IMR-90 (cell line): ENCODE measurements around the gene JMJD7. TPM values are rescaled to one million over a fixed set of nuclear protein-coding genes. Genes with fewer than 3 reads are reported as not detected.
A peak's percentile ranks its signal among the peaks of the same experiment; 100 is the strongest.

Experiments used
- ATAC-seq: fragments of 200-7000 bp; cut with Tn5 transposase; 2 replicates; pipeline ENCODE4 v1.9.1; 2020; ENCODE audit warnings: low read depth, mild to moderate bottlenecking, moderate library complexity
- BruUV-seq: library from RNA; stranded (reverse); fragments of 400-500 nt; replicated peaks from 2 replicates; lab custom pipeline; 2021; lab: Mats Ljungman, UMichigan
- CTCF ChIA-PET: fragments of 300-600 bp; formaldehyde crosslinking; extraction: SDS; loops from one replicate; lab custom pipeline; 2021; ENCODE audit warnings: antibody characterized with exemption; lab: Yijun Ruan, JAX
- POLR2A ChIA-PET: fragments of 300-600 bp; sonication (Branson Sonifier 250); formaldehyde crosslinking; loops from one replicate; lab custom pipeline; 2022; ENCODE audit warnings: antibody characterized with exemption; ENCODE audit not compliant: unreplicated experiment; lab: Charles Lee
- DNase-seq: peaks from one replicate; pipeline ENCODE4 v3.0.0; 2013
- H2AFZ ChIP-seq: replicated peaks from 2 replicates; pipeline ENCODE3; 2013; ENCODE audit warnings: low read length, mild to moderate bottlenecking; ENCODE audit not compliant: poor library complexity
- H2AK5ac ChIP-seq: 2 replicates; pipeline ENCODE4 v1.6.1; 2013; ENCODE audit warnings: low read depth, low read length, inconsistent platforms
- H2AK9ac ChIP-seq: replicated peaks from 2 replicates; pipeline ENCODE3; 2013; ENCODE audit warnings: mild to moderate bottlenecking, low read depth, low read length, moderate library complexity; ENCODE audit not compliant: poor library complexity
- H2BK120ac ChIP-seq: 2 replicates; pipeline ENCODE4 v1.6.1; 2013; ENCODE audit warnings: low read depth, low read length, inconsistent platforms
- H2BK15ac ChIP-seq: 3 replicates; pipeline ENCODE4 v1.6.1; 2013; ENCODE audit warnings: low read depth, low read length, inconsistent platforms
- H2BK20ac ChIP-seq: 2 replicates; pipeline ENCODE4 v1.6.1; 2013; ENCODE audit warnings: low read depth, mild to moderate bottlenecking, inconsistent platforms, low read length, moderate library complexity
- H2BK5ac ChIP-seq: 2 replicates; pipeline ENCODE4 v1.6.1; 2013; ENCODE audit warnings: mild to moderate bottlenecking, low read depth, low read length, inconsistent platforms; ENCODE audit not compliant: poor library complexity, severe bottlenecking
- H3K14ac ChIP-seq: replicated peaks from 2 replicates; pipeline ENCODE4 v1.6.1; 2013; ENCODE audit warnings: low read depth, low read length, inconsistent platforms
- H3K18ac ChIP-seq: 2 replicates; pipeline ENCODE4 v1.6.1; 2013; ENCODE audit warnings: low read depth, low read length, control low read depth
- H3K23ac ChIP-seq: 2 replicates; pipeline ENCODE4 v1.6.1; 2013; ENCODE audit warnings: low read depth, low read length, inconsistent platforms
- H3K27ac ChIP-seq: 2 replicates; pipeline ENCODE4 v1.5.1; 2013; ENCODE audit warnings: mild to moderate bottlenecking, control low read depth, low read length; ENCODE audit not compliant: insufficient read depth
- H3K27me3 ChIP-seq: 2 replicates; pipeline ENCODE4 v1.6.1; 2013; ENCODE audit warnings: low read length; ENCODE audit not compliant: control insufficient read depth, insufficient read depth
- H3K36me3 ChIP-seq: 2 replicates; pipeline ENCODE4 v1.6.1; 2013; ENCODE audit warnings: low read length, mixed read lengths; ENCODE audit not compliant: control insufficient read depth, insufficient read depth
- H3K4ac ChIP-seq: 2 replicates; pipeline ENCODE4 v1.6.1; 2013; ENCODE audit warnings: low read depth, low read length, inconsistent platforms
- H3K4me1 ChIP-seq: 2 replicates; pipeline ENCODE4 v1.6.1; 2013; ENCODE audit warnings: low read length, mixed read lengths; ENCODE audit not compliant: control insufficient read depth, insufficient read depth
- H3K4me2 ChIP-seq: 2 replicates; pipeline ENCODE4 v1.6.1; 2013; ENCODE audit warnings: low read depth, mild to moderate bottlenecking, control low read depth, low read length, moderate library complexity
- H3K4me3 ChIP-seq: 2 replicates; pipeline ENCODE4 v1.5.1; 2013; ENCODE audit warnings: low read depth, mild to moderate bottlenecking, control low read depth, low read length, moderate library complexity; ENCODE audit not compliant: insufficient read depth
- H3K56ac ChIP-seq: 2 replicates; pipeline ENCODE4 v1.6.1; 2013; ENCODE audit warnings: low read length, inconsistent platforms; ENCODE audit not compliant: insufficient read depth; ENCODE audit errors: extremely low read depth
- H3K79me1 ChIP-seq, 2 experiments: 2 replicates each; pipeline ENCODE4 v1.6.1; 2013; ENCODE audit warnings: low read length in 2 of 2, inconsistent platforms in 1 of 2, low read depth in 1 of 2
- H3K9ac ChIP-seq: 2 replicates; pipeline ENCODE4 v1.6.1; 2013; ENCODE audit warnings: low read depth, low read length, control low read depth
- H3K9me1 ChIP-seq: 2 replicates; pipeline ENCODE4 v1.6.1; 2013; ENCODE audit warnings: low read length, inconsistent platforms; ENCODE audit not compliant: insufficient read depth
- H3K9me3 ChIP-seq: 2 replicates; pipeline ENCODE4 v1.6.1; 2013; ENCODE audit warnings: low read length; ENCODE audit not compliant: control insufficient read depth, insufficient read depth
- H4K20me1 ChIP-seq: 2 replicates; pipeline ENCODE4 v1.6.1; 2013; ENCODE audit warnings: low read length, inconsistent platforms; ENCODE audit not compliant: insufficient read depth
- H4K5ac ChIP-seq: 2 replicates; pipeline ENCODE4 v1.6.1; 2013; ENCODE audit warnings: mild to moderate bottlenecking, low read depth, low read length, control low read depth
- H4K8ac ChIP-seq, 2 experiments: 2 replicates each; pipeline ENCODE4 v1.6.1; 2013; ENCODE audit warnings: low read depth in 2 of 2, low read length in 2 of 2, control low read depth in 1 of 2, inconsistent platforms in 1 of 2
- H4K91ac ChIP-seq: 2 replicates; pipeline ENCODE4 v1.6.1; 2013; ENCODE audit warnings: low read depth, low read length, inconsistent platforms; ENCODE audit not compliant: insufficient read depth
- RCOR1 ChIP-seq: IDR thresholded peaks from 2 replicates; pipeline ENCODE4 v1.6.1; 2012; ENCODE audit warnings: mild to moderate bottlenecking, low read length, improper control_type of control experiment; ENCODE audit not compliant: insufficient replicate concordance
- WGBS, 2 experiments: methylation state at CpG; one replicate each; pipeline versions ENCODE4 v1.1.5 to v1.1.7; 2013; ENCODE audit warnings: missing lambda C conversion rate in 2 of 2; ENCODE audit not compliant: insufficient read length in 1 of 2; ENCODE audit errors: extremely low coverage in 2 of 2; 5-methylcytosine and 5-hydroxymethylcytosine counted together
- dilution Hi-C: fragments of 300-500 bp; cut with HindIII; formaldehyde crosslinking; loops from one replicate; pipeline ENCODE4 v1.14.3; 2018; ENCODE audit warnings: low sequenced_read_pairs; ENCODE audit not compliant: unreplicated experiment
- in situ Hi-C: fragments of 300-500 bp; cut with MboI; formaldehyde crosslinking; loops from 3 replicates; pipeline ENCODE4 v1.14.3; 2019; ENCODE audit warnings: low sequenced_read_pairs, inconsistent platforms, mixed read lengths
- intact Hi-C: fragments of 100-400 bp; cut with micrococcal nuclease; formaldehyde crosslinking; loops from 2 replicates; pipeline ENCODE4 v1.10.0; 2022
- polyA plus RNA-seq, 3 experiments: library from polyadenylated mRNA; depleted of rRNA; stranded (reverse); fragments of >200 nt; gene quantifications; 2 replicates each; pipeline ENCODE4 v1.2.3, GENCODE V29; 2012; ENCODE audit warnings: low replicate concordance in 1 of 3
- total RNA-seq: library from RNA; depleted of rRNA; stranded (reverse); fragments of >200 nt; gene quantifications from 2 replicates; pipeline ENCODE4 v1.2.3, GENCODE V29; 2012

Gene JMJD7
- total and polyA plus RNA-seq, 2 of the 4 experiments (the other 2 are of a cell fraction): 5.0 to 6.3 TPM

- TF ChIP-seq RCOR1: no peak
These were observed 57.4 kb downstream of the JMJD7 start (continued) for GRCh38 chr15:41885321-41885720.

DNA sequence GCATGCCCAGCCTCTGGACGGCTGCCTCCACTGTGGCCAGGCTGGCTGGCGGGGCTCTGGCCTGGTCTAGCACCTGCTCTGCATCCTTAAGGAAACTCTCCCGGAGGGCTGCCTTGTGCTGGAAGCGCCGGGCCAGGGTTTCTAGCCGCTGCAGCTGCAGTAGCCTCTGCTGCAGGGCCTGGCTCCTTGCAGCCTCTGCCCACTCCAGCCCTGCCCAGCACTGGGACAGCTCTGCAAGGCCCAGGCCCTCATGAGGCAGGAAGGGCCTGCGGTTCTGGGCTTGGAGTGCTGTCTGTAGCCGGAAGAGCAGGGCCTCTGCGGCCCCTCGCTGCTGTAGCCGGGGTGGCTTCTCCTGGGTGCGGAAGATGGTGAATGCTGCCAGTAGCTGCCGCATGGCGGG, 57.9 kb downstream of the JMJD7 start:
- no peak overlapping the region for H3K27ac ChIP-seq
- H4K20me1 ChIP-seq: peaks cover 8% of the 10 kb centered on the region; the same call in 1 of the 2 replicates
- H3K23ac ChIP-seq: no peak overlapping the region
- intact Hi-C loops (no loop called here), in situ Hi-C loops (no loop called here), dilution Hi-C loops (no loop called here)
- H3K4me3 ChIP-seq: no peak overlapping the region
- no peak overlapping the region for H3K14ac ChIP-seq
- ChIA-PET CTCF (no interaction called here), POLR2A (no interaction called here)
- no peaks in the 10 kb centered on the region for H3K79me1 ChIP-seq
- H3K36me3 ChIP-seq: no peaks in the 10 kb centered on the region
- H2AFZ ChIP-seq: no peak overlapping the region
- no peak for TF ChIP-seq RCOR1
- H3K18ac ChIP-seq: no peak overlapping the region
- H3K4me1 ChIP-seq: 0 out of 2 replicates have a peak, but pooled peaks cover 2% of the 10 kb centered on the region
- no peaks in the 10 kb centered on the region for H3K9me3 ChIP-seq
- no peak overlapping the region for H4K8ac ChIP-seq
- H4K5ac ChIP-seq: no peak overlapping the region
- no TSS peak for BruUV-seq
- no peak overlapping the region for H2BK15ac ChIP-seq
- no peak overlapping the region for H3K4me2 ChIP-seq
- no peak overlapping the region for H2BK5ac ChIP-seq
- H3K4ac ChIP-seq: no peak overlapping the region
- no peak overlapping the region for H2BK20ac ChIP-seq
- H2AK5ac ChIP-seq: no peak overlapping the region
- no peak overlapping the region for H2BK120ac ChIP-seq
- DNase-seq: no peak
- 92% methylated on average over 14 of the region's 14 CpGs; no CpG with 5 or more reads in 1 of the 2 experiments for WGBS, 2 experiments
- no peak overlapping the region for H3K9ac ChIP-seq
- no peak overlapping the region for H3K56ac ChIP-seq
- peak overlapping the region; percentile 19 for H2AK9ac ChIP-seq
- no peak for ATAC-seq
- H3K27me3 ChIP-seq: peaks cover 17% of the 10 kb centered on the region
- peaks cover 2% of the 10 kb centered on the region; the same call in 1 of the 2 replicates for H3K9me1 ChIP-seq
- no peak overlapping the region for H4K91ac ChIP-seq
